ENCODE data around the gene CTRB1. TPM values are rescaled to one million over a fixed set of nuclear protein-coding genes. Genes with fewer than 3 reads are reported as not detected.
A peak's percentile ranks its signal among the peaks of the same experiment; 100 is the strongest.

Gene CTRB1
- total and polyA plus RNA-seq, 2 of the 13 experiments (the other 11 are each of a cell fraction or from before 2014, with no cell fraction given) = not detected

- Histone ChIP-seq H3K4me3 (replicated peaks in 1 of 3; ENCODE audit: insufficient read depth in 1 of 3, low read depth in 2 of 3, low read length in 3 of 3) (no peak overlapping the region), H3K4me1 (ENCODE audit: insufficient read depth, low read length) (peaks cover 15% of the 10 kb centered on the region), H3K27ac (ENCODE audit: extremely low read length, insufficient read depth, low read length) (no peak overlapping the region), H3K4me2 (ENCODE audit: low read depth, low read length) (no peak overlapping the region), H3K9ac (ENCODE audit: insufficient read depth, low read depth, low read length) (no peak overlapping the region), H2AFZ (ENCODE audit: low read length) (no peak overlapping the region), H3K36me3 (replicated peaks in 1 of 2; ENCODE audit: control insufficient read depth in 1 of 2, insufficient read depth in 2 of 2, low read length in 2 of 2) (peaks cover 10 to 19% of the 10 kb centered on the region in 2 experiments), H3K79me2 (ENCODE audit: insufficient read depth, low read length) (no peaks in the 10 kb centered on the region), H3K27me3 (ENCODE audit: control insufficient read depth in 1 of 2, insufficient read depth in 2 of 2, low read length in 2 of 2) (peaks cover 9 to 22% of the 10 kb centered on the region in 2 experiments), H3K9me3 (ENCODE audit: low read length) (no peaks in the 10 kb centered on the region), H4K20me1 (ENCODE audit: insufficient read depth, low read length) (no peaks in the 10 kb centered on the region)
- DNase-seq (ENCODE audit: low spot score) (no peak), ATAC-seq (peak; percentile 6), FAIRE-seq (no peak)
- ChIA-PET POLR2A (interaction anchor here (1.4 to 1.5 kb wide), 2 partner anchors 18 to 20 kb away, joined by 3 to 4 read pairs; partner anchors contain the start of gene CTRB2), CTCF (ENCODE audit: low intra/inter-chr PET ratio, low total read pairs) (no interaction called here)
- in situ Hi-C loops (cut with HindIII; ENCODE audit: extremely low pct_ligation_motif_present, low pct_unique_long_range_greater_than_20kb) (no loop called here), intact Hi-C loops (cut with micrococcal nuclease; ENCODE audit: unreplicated experiment) (no loop called here)
- WGBS (ENCODE audit: low lambda C conversion rate) = 53% methylated on average over 9 of the region's 22 CpGs
- BruUV-seq (replicated peaks) = no TSS peak
- no peak for TF ChIP-seq ZNF652 (CRISPR knock-in tag; IDR thresholded peaks at IDR 0.05; ENCODE audit: borderline replicate concordance, low read depth)
- no peak for TF ChIP-seq YY1 (IDR thresholded peaks at IDR 0.05; ENCODE audit: insufficient read depth, insufficient replicate concordance, low read depth, low read length)
- no peak for TF ChIP-seq SMYD3 (CRISPR knock-in tag; IDR thresholded peaks at IDR 0.05)
- no peak for TF ChIP-seq MZF1 (CRISPR knock-in tag; IDR thresholded peaks at IDR 0.05; ENCODE audit: borderline replicate concordance)
- no peak for TF ChIP-seq SMARCE1 (IDR thresholded peaks at IDR 0.05; ENCODE audit: borderline replicate concordance)
- TF ChIP-seq KLF12 (CRISPR knock-in tag; IDR thresholded peaks at IDR 0.05; ENCODE audit: borderline replicate concordance) = no peak
- no peak for TF ChIP-seq PRDM4 (CRISPR knock-in tag; IDR thresholded peaks at IDR 0.05; ENCODE audit: borderline replicate concordance)
- no peak for TF ChIP-seq ZNF564 (CRISPR knock-in tag; IDR thresholded peaks at IDR 0.05)
- no peak for TF ChIP-seq MTF2 (CRISPR knock-in tag; IDR thresholded peaks at IDR 0.05; ENCODE audit: borderline replicate concordance)
- TF ChIP-seq AHR (CRISPR knock-in tag; IDR thresholded peaks at IDR 0.05) = no peak
- TF ChIP-seq REXO4 (CRISPR knock-in tag; IDR thresholded peaks at IDR 0.05; ENCODE audit: borderline replicate concordance) = no peak
- TF ChIP-seq SNAPC5 (CRISPR knock-in tag; IDR thresholded peaks at IDR 0.05; ENCODE audit: borderline replicate concordance) = no peak
- no peak for TF ChIP-seq HMGXB4 (CRISPR knock-in tag; IDR thresholded peaks at IDR 0.05; ENCODE audit: borderline replicate concordance in 1 of 2, low read depth in 1 of 2)
- no peak for TF ChIP-seq ZNF816 (CRISPR knock-in tag; IDR thresholded peaks at IDR 0.05; ENCODE audit: borderline replicate concordance)
- TF ChIP-seq ZNF841 (CRISPR knock-in tag; IDR thresholded peaks at IDR 0.05; ENCODE audit: borderline replicate concordance) = no peak
- no peak for TF ChIP-seq DZIP1 (CRISPR knock-in tag; IDR thresholded peaks at IDR 0.05)
These were observed 8.0 kb downstream of the CTRB1 start for GRCh38 chr16:75226550-75227360.
